Measurements from ENCODE around the gene DNAH9. TPM values are rescaled to one million over a fixed set of nuclear protein-coding genes. Genes with fewer than 3 reads are reported as not detected.

Gene DNAH9
- total RNA-seq, 1 experiment from 2014 or later = not detected

DNA sequence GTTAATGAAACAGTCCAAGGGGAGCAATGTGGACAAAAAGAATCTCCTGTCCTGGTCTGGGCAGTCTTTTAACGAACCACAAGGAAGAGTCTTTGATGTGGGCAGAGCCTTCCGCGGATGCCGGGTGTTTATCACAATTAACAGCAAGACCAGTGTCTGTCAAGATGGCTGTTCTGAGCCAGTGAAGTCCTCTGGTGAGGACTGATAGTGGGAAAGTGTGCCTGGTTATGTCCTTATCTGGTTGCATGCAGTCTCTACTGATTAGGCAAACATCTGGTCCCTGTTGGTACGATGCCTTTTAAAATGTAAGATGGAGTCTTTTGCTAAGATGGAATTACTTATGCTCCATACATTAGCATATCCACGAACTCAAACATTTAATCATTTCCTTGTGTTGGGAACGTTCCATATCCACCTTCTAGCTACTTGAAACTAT is 310.5 kb downstream of the DNAH9 start:
- no peak for TF ChIP-seq CTCF (IDR thresholded peaks at IDR 0.05; ENCODE audit: insufficient read depth in 1 of 2, low read depth in 1 of 2, low read length in 1 of 2, severe bottlenecking in 1 of 2, unreplicated experiment in 1 of 2)
- H3K9me3 ChIP-seq = no peaks in the 10 kb centered on the region
- no peaks in the 10 kb centered on the region for H3K4me1 Mint-ChIP-seq (ENCODE audit: low read depth, unreplicated experiment)
- ChIA-PET POLR2A (no interaction called here), CTCF (no interaction called here)
- no TSS peak for BruUV-seq (replicated peaks)
- H3K27me3 ChIP-seq (replicated peaks; ENCODE audit: control insufficient read depth, insufficient read depth, low read length) = no peaks in the 10 kb centered on the region
- H3K9me3 Mint-ChIP-seq (ENCODE audit: unreplicated experiment) = no peaks in the 10 kb centered on the region
- no peak overlapping the region for H3K4me3 Mint-ChIP-seq (ENCODE audit: unreplicated experiment)
- no peaks in the 10 kb centered on the region for H3K27me3 Mint-ChIP-seq (ENCODE audit: insufficient read depth, unreplicated experiment)
- no peaks in the 10 kb centered on the region for H3K36me3 ChIP-seq (ENCODE audit: control insufficient read depth, insufficient read depth, low read length)
- H3K4me3 ChIP-seq (ENCODE audit: low read depth, low read length) = no peak overlapping the region
- no peak overlapping the region for H3K27ac Mint-ChIP-seq (ENCODE audit: unreplicated experiment)
- intact Hi-C loops (cut with micrococcal nuclease; ENCODE audit: unreplicated experiment) = no loop called here
- no peak for DNase-seq
- H3K4me1 ChIP-seq = no peaks in the 10 kb centered on the region
- no peaks in the 10 kb centered on the region for H3K36me3 Mint-ChIP-seq (ENCODE audit: insufficient read depth, unreplicated experiment)

- DNase-seq = no peak
- ChIA-PET CTCF (no interaction called here), POLR2A (no interaction called here)
- H3K9me3 ChIP-seq = no peaks in the 10 kb centered on the region
- H3K4me3 Mint-ChIP-seq (ENCODE audit: unreplicated experiment) = no peak overlapping the region
- BruUV-seq (replicated peaks) = no TSS peak
- TF ChIP-seq CTCF (IDR thresholded peaks at IDR 0.05; ENCODE audit: insufficient read depth in 1 of 2, low read depth in 1 of 2, low read length in 1 of 2, severe bottlenecking in 1 of 2, unreplicated experiment in 1 of 2) = no peak
- H3K27me3 Mint-ChIP-seq (ENCODE audit: insufficient read depth, unreplicated experiment) = no peaks in the 10 kb centered on the region
- no peaks in the 10 kb centered on the region for H3K4me1 ChIP-seq
- no peaks in the 10 kb centered on the region for H3K4me1 Mint-ChIP-seq (ENCODE audit: low read depth, unreplicated experiment)
- intact Hi-C loops (cut with micrococcal nuclease; ENCODE audit: unreplicated experiment) = no loop called here
- no peak overlapping the region for H3K27ac Mint-ChIP-seq (ENCODE audit: unreplicated experiment)
- no peaks in the 10 kb centered on the region for H3K36me3 Mint-ChIP-seq (ENCODE audit: insufficient read depth, unreplicated experiment)
- H3K4me3 ChIP-seq (ENCODE audit: low read depth, low read length) = no peak overlapping the region
- no peaks in the 10 kb centered on the region for H3K27me3 ChIP-seq (replicated peaks; ENCODE audit: control insufficient read depth, insufficient read depth, low read length)
- H3K36me3 ChIP-seq (ENCODE audit: control insufficient read depth, insufficient read depth, low read length) = no peaks in the 10 kb centered on the region
- H3K9me3 Mint-ChIP-seq (ENCODE audit: unreplicated experiment) = no peaks in the 10 kb centered on the region
These were observed 311.1 kb downstream of the DNAH9 start for GRCh38 chr17:11909348-11909747.

DNA sequence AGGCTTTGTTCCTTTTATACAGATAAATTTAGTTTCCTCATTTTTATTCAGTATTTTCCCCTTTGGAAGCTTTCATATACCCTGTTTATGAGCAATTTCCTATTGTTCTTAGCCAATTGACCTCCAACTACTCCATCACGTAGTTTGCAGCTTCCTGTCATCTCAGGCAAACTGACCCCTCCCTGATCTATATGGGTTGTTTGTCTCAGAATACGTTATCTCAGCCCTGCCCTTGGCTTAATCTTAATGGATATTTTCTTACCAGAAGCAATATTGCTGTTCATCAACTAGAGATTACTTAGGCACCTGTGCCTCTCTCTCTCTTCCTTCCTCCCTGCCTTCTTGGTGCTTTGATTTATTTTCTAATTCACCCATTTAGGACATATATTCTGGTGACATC is 317.8 kb downstream of the DNAH9 start:
- Mint-ChIP-seq H3K27me3 (ENCODE audit: insufficient read depth, unreplicated experiment) (peaks cover 16% of the 10 kb centered on the region), H3K9me3 (ENCODE audit: unreplicated experiment) (peaks cover 9% of the 10 kb centered on the region), H3K27ac (ENCODE audit: unreplicated experiment) (no peak overlapping the region), H3K4me3 (ENCODE audit: unreplicated experiment) (no peak overlapping the region), H3K36me3 (ENCODE audit: insufficient read depth, unreplicated experiment) (no peaks in the 10 kb centered on the region), H3K4me1 (ENCODE audit: low read depth, unreplicated experiment) (no peaks in the 10 kb centered on the region)
- BruUV-seq (replicated peaks) = no TSS peak
- no peak for DNase-seq
- CTCF ChIA-PET = no interaction called here
- Histone ChIP-seq H3K27me3 (replicated peaks; ENCODE audit: control insufficient read depth, insufficient read depth, low read length) (no peaks in the 10 kb centered on the region), H3K9me3 (no peaks in the 10 kb centered on the region), H3K36me3 (ENCODE audit: control insufficient read depth, insufficient read depth, low read length) (no peaks in the 10 kb centered on the region), H3K4me3 (ENCODE audit: low read depth, low read length) (no peak overlapping the region), H3K4me1 (no peaks in the 10 kb centered on the region)
- intact Hi-C loops (cut with micrococcal nuclease; ENCODE audit: unreplicated experiment) = no loop called here
- no peak for TF ChIP-seq CTCF (IDR thresholded peaks at IDR 0.05; ENCODE audit: insufficient read depth in 1 of 2, low read depth in 1 of 2, low read length in 1 of 2, severe bottlenecking in 1 of 2, unreplicated experiment in 1 of 2)
- POLR2A ChIA-PET = no interaction called here
